ENCODE measurements around the gene CHCHD3. TPM values are rescaled to one million over a fixed set of nuclear protein-coding genes. Genes with fewer than 3 reads are reported as not detected.
A peak's percentile ranks its signal among the peaks of the same experiment; 100 is the strongest.

Gene CHCHD3
- total RNA-seq (2012; rRNA removed): 122 and 141 TPM in 2 replicates
- 46.2 and 56.9 TPM in 2 replicates for polyA plus RNA-seq (2012; rRNA removed)
- polyA plus RNA-seq (2012; cell fraction: cytosol; rRNA removed): 13.3 and 25.8 TPM in 2 replicates
- polyA plus RNA-seq (2012; cell fraction: nucleus; rRNA removed; ENCODE audit: low replicate concordance): 3.3 and 21.3 TPM in 2 replicates
- Bru-seq, nascent RNA: percentile 78 among the genes with signal in this experiment
- BruChase-seq, experiment 1, labeled RNA remaining after a 6-hour chase: percentile 54 among the genes with signal in this experiment
- BruChase-seq, experiment 2, labeled RNA remaining after a 2-hour chase: percentile 61 among the genes with signal in this experiment
- long read RNA-seq, transcript CHCHD3-201 (8 exons, 1,598 nt): major isoform, 96 of 106 reads
- long read RNA-seq, partial matches to known transcripts: 0 of 106 reads
- long read RNA-seq, other reads (novel, unspliced or antisense): 10 of 106 reads

DNA sequence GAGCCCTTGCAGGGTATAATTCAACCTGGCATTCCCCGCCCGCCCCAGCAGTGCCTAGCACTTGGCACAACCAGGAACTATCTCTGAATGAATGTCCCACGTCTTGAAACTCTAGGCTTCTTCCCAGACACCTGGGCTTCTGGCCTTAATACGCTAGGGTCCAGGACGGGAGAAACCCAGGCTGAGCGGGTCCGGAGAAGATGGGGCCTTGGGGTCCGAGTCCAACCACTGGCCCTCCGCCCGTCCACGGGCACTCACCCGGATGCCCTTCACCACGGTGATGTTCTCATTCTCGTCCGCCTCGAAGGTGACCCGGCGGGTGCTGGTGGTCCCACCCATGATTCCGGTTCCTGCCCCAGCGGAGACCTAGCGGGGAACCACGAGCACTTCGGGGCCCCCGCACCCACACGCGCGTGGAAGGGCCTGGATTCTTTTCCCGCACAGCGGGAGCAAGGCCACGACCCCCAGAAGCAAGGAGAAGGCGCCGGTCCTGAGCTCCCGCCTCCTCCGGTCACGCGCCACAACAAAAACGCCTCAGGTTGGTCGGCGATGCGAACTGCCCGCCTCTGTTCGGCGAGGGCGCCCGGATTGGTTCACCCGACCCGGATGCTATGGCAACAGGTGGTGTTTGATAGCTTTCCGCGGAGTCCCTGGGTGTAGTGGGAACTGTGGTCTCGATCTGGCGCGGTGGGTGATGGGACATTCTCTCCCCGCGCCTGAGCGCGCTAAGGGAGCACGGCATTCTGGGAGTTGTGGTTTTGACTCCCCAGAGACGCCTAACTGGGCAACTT lies at the start of gene CHCHD3:
CHCHD3 (minus strand) TSS at position 492 of the 791 bp plus-strand sequence; CDS start at position 339, 153 bp downstream.
- no TSS peak for BruUV-seq (replicated peaks)

More for the DNA sequence above, at the start of gene CHCHD3:
- Histone ChIP-seq H4K20me1 (ENCODE audit: insufficient read depth, low read length) (peaks cover 5% of the 10 kb centered on the region; the same call in 1 of the 2 replicates), H3K9me3 (ENCODE audit: control insufficient read depth, insufficient read depth, low read length) (no peaks in the 10 kb centered on the region), H3K9ac (ENCODE audit: low read depth, low read length) (peak within 1 kb of the TSS; percentile 82), H2BK20ac (ENCODE audit: low read depth, low read length) (no peak within 1 kb of the TSS), H3K23ac (ENCODE audit: low read depth, low read length) (peak within 1 kb of the TSS; percentile 68; the same call in 1 of the 2 replicates), H2AK9ac (replicated peaks; ENCODE audit: low read depth, low read length, poor library complexity) (peak within 1 kb of the TSS; percentile 84), H3K27me3 (ENCODE audit: control insufficient read depth, insufficient read depth, low read length) (no peaks in the 10 kb centered on the region), H3K79me1 (ENCODE audit: low read depth in 1 of 2, low read length in 2 of 2) (peaks cover 10 to 33% of the 10 kb centered on the region in 2 experiments; a peak in 3 of 4 replicates), H4K8ac (ENCODE audit: low read depth in 2 of 2, low read length in 2 of 2) (peak within 1 kb of the TSS; percentile 45 to 67; a peak in 3 of 4 replicates), H2BK5ac (ENCODE audit: low read depth, low read length, poor library complexity, severe bottlenecking) (peak within 1 kb of the TSS; percentile 63), H2AK5ac (ENCODE audit: low read depth, low read length) (peak within 1 kb of the TSS; percentile 35), H3K36me3 (ENCODE audit: control insufficient read depth, insufficient read depth, low read length) (no peaks in the 10 kb centered on the region), H4K91ac (ENCODE audit: insufficient read depth, low read depth, low read length) (peak within 1 kb of the TSS; percentile 11; the same call in 1 of the 2 replicates), H2BK120ac (ENCODE audit: low read depth, low read length) (no peak within 1 kb of the TSS), H3K4me1 (ENCODE audit: control insufficient read depth, insufficient read depth, low read length) (peaks cover 2% of the 10 kb centered on the region; the same call in 1 of the 2 replicates), H2AFZ (replicated peaks; ENCODE audit: low read length, poor library complexity) (peak within 1 kb of the TSS; percentile 94), H3K56ac (ENCODE audit: extremely low read depth, insufficient read depth, low read length) (0 out of 2 replicates have a peak within 1 kb of the TSS, but pooled peaks have one; percentile 37), H3K4me2 (ENCODE audit: low read depth, low read length) (peak within 1 kb of the TSS; percentile 93), H2BK15ac (ENCODE audit: low read depth, low read length) (no peak within 1 kb of the TSS), H3K4ac (ENCODE audit: low read depth, low read length) (peak within 1 kb of the TSS; percentile 58), H3K18ac (ENCODE audit: low read depth, low read length) (no peak within 1 kb of the TSS; the same call in 1 of the 2 replicates), H4K5ac (ENCODE audit: low read depth, low read length) (peak within 1 kb of the TSS; percentile 41), H3K9me1 (ENCODE audit: insufficient read depth, low read length) (no peaks in the 10 kb centered on the region; the same call in 1 of the 2 replicates), H3K4me3 (ENCODE audit: insufficient read depth, low read depth, low read length) (peak within 1 kb of the TSS; percentile 79), H3K14ac (replicated peaks; ENCODE audit: low read depth, low read length) (peak within 1 kb of the TSS; percentile 55), H3K27ac (ENCODE audit: insufficient read depth, low read length) (peak within 1 kb of the TSS; percentile 82)
- 1% methylated on average over 31 of the region's 58 CpGs; no CpG with 5 or more reads in 1 of the 2 experiments for WGBS, 2 experiments (ENCODE audit: extremely low coverage in 2 of 2, insufficient read length in 1 of 2)
- dilution Hi-C loops (cut with HindIII; ENCODE audit: low sequenced_read_pairs, unreplicated experiment) (no loop called here), in situ Hi-C loops (cut with MboI; ENCODE audit: low sequenced_read_pairs) (no loop called here), intact Hi-C loops (cut with micrococcal nuclease) (loop anchor here (1.0 to 10.0 kb wide), 3 partner anchors 29 to 371 kb away; no protein-coding TSS in a partner anchor)
- peak; percentile 99 for ATAC-seq (ENCODE audit: low read depth)
- TF ChIP-seq CEBPB (IDR thresholded peaks at IDR 0.05; ENCODE audit: low read depth, low read length): 0 out of 2 replicates have a peak, but pooled peaks have one; percentile 15
- TF ChIP-seq CHD1 (IDR thresholded peaks at IDR 0.05; ENCODE audit: low read depth, low read length): no peak
- 0 out of 2 replicates have a peak, but pooled peaks have one; percentile 46 for TF ChIP-seq MAZ (IDR thresholded peaks at IDR 0.05; ENCODE audit: borderline replicate concordance, low read depth, low read length)
- TF ChIP-seq, protein P1, sequence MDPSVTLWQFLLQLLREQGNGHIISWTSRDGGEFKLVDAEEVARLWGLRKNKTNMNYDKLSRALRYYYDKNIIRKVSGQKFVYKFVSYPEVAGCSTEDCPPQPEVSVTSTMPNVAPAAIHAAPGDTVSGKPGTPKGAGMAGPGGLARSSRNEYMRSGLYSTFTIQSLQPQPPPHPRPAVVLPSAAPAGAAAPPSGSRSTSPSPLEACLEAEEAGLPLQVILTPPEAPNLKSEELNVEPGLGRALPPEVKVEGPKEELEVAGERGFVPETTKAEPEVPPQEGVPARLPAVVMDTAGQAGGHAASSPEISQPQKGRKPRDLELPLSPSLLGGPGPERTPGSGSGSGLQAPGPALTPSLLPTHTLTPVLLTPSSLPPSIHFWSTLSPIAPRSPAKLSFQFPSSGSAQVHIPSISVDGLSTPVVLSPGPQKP (IDR thresholded peaks at IDR 0.05; ENCODE audit: borderline replicate concordance, low read depth, low read length): no peak
- 0 out of 2 replicates have a peak, but pooled peaks have one; percentile 26 for TF ChIP-seq BHLHE40 (IDR thresholded peaks at IDR 0.05; ENCODE audit: low read depth, low read length)
- TF ChIP-seq, protein P2, sequence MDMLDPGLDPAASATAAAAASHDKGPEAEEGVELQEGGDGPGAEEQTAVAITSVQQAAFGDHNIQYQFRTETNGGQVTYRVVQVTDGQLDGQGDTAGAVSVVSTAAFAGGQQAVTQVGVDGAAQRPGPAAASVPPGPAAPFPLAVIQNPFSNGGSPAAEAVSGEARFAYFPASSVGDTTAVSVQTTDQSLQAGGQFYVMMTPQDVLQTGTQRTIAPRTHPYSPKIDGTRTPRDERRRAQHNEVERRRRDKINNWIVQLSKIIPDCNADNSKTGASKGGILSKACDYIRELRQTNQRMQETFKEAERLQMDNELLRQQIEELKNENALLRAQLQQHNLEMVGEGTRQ (IDR thresholded peaks at IDR 0.05; ENCODE audit: low read depth, low read length): peak; percentile 89
- TF ChIP-seq POLR2A (IDR thresholded peaks at IDR 0.05; ENCODE audit: low read depth, low read length): peak; percentile 43; the same call in 1 of the 2 replicates
- peak; percentile 79; the same call in 1 of the 2 replicates for TF ChIP-seq MXI1 (IDR thresholded peaks at IDR 0.05; ENCODE audit: borderline replicate concordance, low read depth, low read length)
- no peak for TF ChIP-seq MAFK (IDR thresholded peaks at IDR 0.05; ENCODE audit: low read depth, low read length)
- TF ChIP-seq RCOR1 (IDR thresholded peaks at IDR 0.05; ENCODE audit: insufficient replicate concordance, low read length): no peak
- CTCF ChIA-PET: interaction anchor here (1.0 to 1.1 kb wide), 2 partner anchors 9 to 352 kb away, joined by 3 read pairs; no protein-coding TSS in a partner anchor
- POLR2A ChIA-PET (ENCODE audit: unreplicated experiment): no interaction called here
- DNase-seq: peak; percentile 98
